ENCODE measurements around the gene ZNF189.

- TF ChIP-seq, protein P1, sequence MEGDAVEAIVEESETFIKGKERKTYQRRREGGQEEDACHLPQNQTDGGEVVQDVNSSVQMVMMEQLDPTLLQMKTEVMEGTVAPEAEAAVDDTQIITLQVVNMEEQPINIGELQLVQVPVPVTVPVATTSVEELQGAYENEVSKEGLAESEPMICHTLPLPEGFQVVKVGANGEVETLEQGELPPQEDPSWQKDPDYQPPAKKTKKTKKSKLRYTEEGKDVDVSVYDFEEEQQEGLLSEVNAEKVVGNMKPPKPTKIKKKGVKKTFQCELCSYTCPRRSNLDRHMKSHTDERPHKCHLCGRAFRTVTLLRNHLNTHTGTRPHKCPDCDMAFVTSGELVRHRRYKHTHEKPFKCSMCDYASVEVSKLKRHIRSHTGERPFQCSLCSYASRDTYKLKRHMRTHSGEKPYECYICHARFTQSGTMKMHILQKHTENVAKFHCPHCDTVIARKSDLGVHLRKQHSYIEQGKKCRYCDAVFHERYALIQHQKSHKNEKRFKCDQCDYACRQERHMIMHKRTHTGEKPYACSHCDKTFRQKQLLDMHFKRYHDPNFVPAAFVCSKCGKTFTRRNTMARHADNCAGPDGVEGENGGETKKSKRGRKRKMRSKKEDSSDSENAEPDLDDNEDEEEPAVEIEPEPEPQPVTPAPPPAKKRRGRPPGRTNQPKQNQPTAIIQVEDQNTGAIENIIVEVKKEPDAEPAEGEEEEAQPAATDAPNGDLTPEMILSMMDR (conservative IDR thresholded peaks at IDR 0.05; ENCODE audit: low read length) = no peak
- TF ChIP-seq EZH2phosphoT487 (IDR thresholded peaks at IDR 0.05; ENCODE audit: borderline replicate concordance) = no peak
These were observed 17.5 kb upstream of the ZNF189 start for GRCh38 chr9:101381118-101381517.

Data from Loucy (cell line).